Stomach (tissue), 9 donors: ENCODE measurements around the gene PHLDB1. TPM values are rescaled to one million over a fixed set of nuclear protein-coding genes. Genes with fewer than 3 reads are reported as not detected.

Experiments
- DNase-seq, 2 donors: peaks; one replicate each; pipeline versions ENCODE4 v3.0.0 to v3.0.0-alpha.2; 2013 to 2019
- H3K27ac ChIP-seq, 5 donors: fragments of 200-600 bp in 4 of 5; sonication (generic) in 4 of 5; one replicate each; pipeline ENCODE4 v1.5.1; 2013 to 2019; ENCODE audit warnings: mild to moderate bottlenecking in 1 of 5, moderate library complexity in 1 of 5
- H3K27me3 ChIP-seq, 3 donors: fragments of 200-600 bp; sonication (generic); one replicate each; pipeline ENCODE4 v1.5.1; 2017 to 2019; ENCODE audit warnings: mixed run types in 1 of 3
- H3K36me3 ChIP-seq, 4 donors: fragments of 200-600 bp; sonication (generic); 1 replicate in 3 of 4; 2 replicates in 1 of 4; pipeline ENCODE4 v1.5.1; 2016 to 2019
- H3K4me1 ChIP-seq, 4 donors: fragments of 200-600 bp; sonication (generic); one replicate each; pipeline ENCODE4 v1.5.1; 2016 to 2019
- H3K4me3 ChIP-seq, 4 donors: fragments of 200-600 bp; sonication (generic) in 3 of 4; one replicate each; pipeline ENCODE4 v1.5.1; 2016 to 2019; ENCODE audit warnings: mild to moderate bottlenecking in 1 of 4
- H3K9me3 ChIP-seq, 4 donors: fragments of 200-600 bp; sonication (generic); one replicate each; pipeline ENCODE4 v1.5.1; 2016 to 2019
- EP300 ChIP-seq: sonication (generic); formaldehyde crosslinking; IDR thresholded peaks from one replicate; pipeline ENCODE4 v1.6.1; 2017; ENCODE audit warnings: antibody characterized with exemption
- POLR2A ChIP-seq, 4 donors: fragments of 450-650 bp; IDR thresholded peaks; one replicate each; pipeline ENCODE4 v1.6.1; 2016; ENCODE audit warnings: antibody characterized with exemption in 4 of 4, control low read depth in 2 of 4, mild to moderate bottlenecking in 1 of 4, moderate library complexity in 1 of 4
- POLR2AphosphoS5 ChIP-seq, 3 donors: sonication (generic); formaldehyde crosslinking; IDR thresholded peaks; one replicate each; pipeline ENCODE4 v1.6.1; 2016; ENCODE audit warnings: antibody characterized with exemption in 3 of 3
- WGBS, 5 donors: extraction: QIAGEN DNeasy Blood & Tissue Kit in 3 of 5; methylation state at CpG; one replicate each; pipeline versions ENCODE4 v1.1.5 to v1.1.7; 2013 to 2018; 5-methylcytosine and 5-hydroxymethylcytosine counted together
- intact Hi-C: fragments of 100-400 bp; cut with DNase I; formaldehyde crosslinking; loops from one replicate; pipeline ENCODE4 v1.15.1; 2023; ENCODE audit warnings: low total_unique reads
- polyA plus RNA-seq, 3 donors: library from polyadenylated mRNA; stranded (reverse); fragments of 200-250 nt; gene quantifications; one replicate each; pipeline ENCODE4 v1.2.3, GENCODE V29; 2013
- total RNA-seq, 5 donors: library from RNA; depleted of rRNA; stranded (reverse); fragments of >200 nt; gene quantifications; one replicate each; pipeline versions ENCODE4 v1.1.0 to v1.2.3, GENCODE V29; 2014 to 2016
- TF ChIP-seq, protein P1 (sequence below), 7 experiments: fragments of 450-650 bp in 4 of 7; fragments of 200-600 bp in 3 of 7; sonication (generic) in 3 of 7; IDR thresholded peaks; one replicate each; pipeline ENCODE4 v1.5.1; 2016 to 2019; ENCODE audit warnings: antibody characterized with exemption in 7 of 7, control low read depth in 2 of 7, mild to moderate bottlenecking in 1 of 7
- donor health status: healthy with polysubstance abuse.
- donor health status: Bipolar disorder and iron deficiency.
- donor health status: healthy.

The PHLDB1 gene
- total and polyA plus RNA-seq, 8 donors = 28.4 to 291 (median 41.4) TPM

GRCh38 chr11:118618115-118618990 is 10.9 kb downstream of the PHLDB1 start:
- Histone ChIP-seq H3K4me1 (peaks cover 56 to 79% (median 58%) of the 10 kb centered on the region in 4 donors), H3K27me3 (peaks cover 0 to 5% (median 0%) of the 10 kb centered on the region in 3 donors), H3K9me3 (no peaks in the 10 kb centered on the region), H3K36me3 (peaks cover 19 to 49% (median 35%) of the 10 kb centered on the region in 4 donors), H3K4me3 (no peak overlapping the region), H3K27ac (peak overlapping the region; percentile 39 to 84 (median 80))
- peak; percentile 44 to 80 for DNase-seq
- WGBS, 5 donors = 59 to 63% (median 62%) methylated on average over 10 to 11 of the region's 11 CpGs
- TF ChIP-seq EP300 = no peak
- peak in 1 of 3 donors; percentile 42 for TF ChIP-seq POLR2AphosphoS5 (IDR thresholded peaks at IDR 0.05)
- intact Hi-C loops = no loop called here

DNA sequence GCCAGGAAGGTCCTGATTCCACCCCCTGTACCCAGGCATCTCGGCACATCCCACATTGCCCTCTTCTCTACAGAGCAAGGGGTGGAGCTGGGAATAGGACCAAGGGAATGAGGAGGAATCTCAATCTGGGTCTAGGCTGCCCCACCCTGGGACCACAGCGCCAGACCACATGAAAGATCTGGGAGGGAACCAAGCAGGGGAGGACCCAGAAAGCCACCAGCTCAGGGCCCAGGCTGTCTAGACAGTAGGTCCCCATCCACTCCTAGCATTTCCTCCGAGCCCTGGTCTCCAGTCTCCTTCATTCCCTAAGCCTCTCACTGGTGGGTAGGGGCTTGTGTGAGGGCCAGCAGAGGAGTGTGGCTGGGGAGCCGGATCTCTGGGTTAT is 11.6 kb downstream of the PHLDB1 start:
- TF ChIP-seq EP300 = no peak
- TF ChIP-seq, protein P1, sequence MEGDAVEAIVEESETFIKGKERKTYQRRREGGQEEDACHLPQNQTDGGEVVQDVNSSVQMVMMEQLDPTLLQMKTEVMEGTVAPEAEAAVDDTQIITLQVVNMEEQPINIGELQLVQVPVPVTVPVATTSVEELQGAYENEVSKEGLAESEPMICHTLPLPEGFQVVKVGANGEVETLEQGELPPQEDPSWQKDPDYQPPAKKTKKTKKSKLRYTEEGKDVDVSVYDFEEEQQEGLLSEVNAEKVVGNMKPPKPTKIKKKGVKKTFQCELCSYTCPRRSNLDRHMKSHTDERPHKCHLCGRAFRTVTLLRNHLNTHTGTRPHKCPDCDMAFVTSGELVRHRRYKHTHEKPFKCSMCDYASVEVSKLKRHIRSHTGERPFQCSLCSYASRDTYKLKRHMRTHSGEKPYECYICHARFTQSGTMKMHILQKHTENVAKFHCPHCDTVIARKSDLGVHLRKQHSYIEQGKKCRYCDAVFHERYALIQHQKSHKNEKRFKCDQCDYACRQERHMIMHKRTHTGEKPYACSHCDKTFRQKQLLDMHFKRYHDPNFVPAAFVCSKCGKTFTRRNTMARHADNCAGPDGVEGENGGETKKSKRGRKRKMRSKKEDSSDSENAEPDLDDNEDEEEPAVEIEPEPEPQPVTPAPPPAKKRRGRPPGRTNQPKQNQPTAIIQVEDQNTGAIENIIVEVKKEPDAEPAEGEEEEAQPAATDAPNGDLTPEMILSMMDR (IDR thresholded peaks at IDR 0.05) = no peak
- TF ChIP-seq POLR2AphosphoS5 (IDR thresholded peaks at IDR 0.05) = no peak
- no peak for TF ChIP-seq POLR2A (IDR thresholded peaks at IDR 0.05)
- no peak overlapping the region for H3K4me3 ChIP-seq
- H3K27me3 ChIP-seq = peaks cover 0 to 5% (median 0%) of the 10 kb centered on the region in 3 donors
- DNase-seq = peak in 1 of 2 donors; percentile 57
- WGBS, 5 donors = 42 to 66% (median 49%) methylated on average over 3 to 4 of the region's 4 CpGs
- H3K4me1 ChIP-seq = peaks cover 56 to 77% (median 59%) of the 10 kb centered on the region in 4 donors
- intact Hi-C loops = no loop called here
- H3K36me3 ChIP-seq = peaks cover 19 to 44% (median 32%) of the 10 kb centered on the region in 4 donors
- peak overlapping the region; percentile 52 to 84 (median 80) for H3K27ac ChIP-seq
- no peaks in the 10 kb centered on the region for H3K9me3 ChIP-seq

- TF ChIP-seq POLR2AphosphoS5 (IDR thresholded peaks at IDR 0.05) (no peak), POLR2A (IDR thresholded peaks at IDR 0.05) (no peak), EP300 (no peak)
- TF ChIP-seq, protein P1 (IDR thresholded peaks at IDR 0.05) = no peak
- intact Hi-C loops = no loop called here
- peaks cover 56 to 78% (median 59%) of the 10 kb centered on the region in 4 donors for H3K4me1 ChIP-seq
- no peak overlapping the region for H3K4me3 ChIP-seq
- WGBS, 5 donors = 49 to 77% (median 69%) methylated on average over 6 of the region's 6 CpGs
- H3K27me3 ChIP-seq = peaks cover 0 to 5% (median 0%) of the 10 kb centered on the region in 3 donors
- peak in 1 of 2 donors; percentile 54 for DNase-seq
- H3K27ac ChIP-seq = peak overlapping the region; percentile 52 to 84 (median 80)
- H3K9me3 ChIP-seq = no peaks in the 10 kb centered on the region
- H3K36me3 ChIP-seq = peaks cover 17 to 40% (median 27%) of the 10 kb centered on the region in 4 donors
These were observed 12.2 kb downstream of the PHLDB1 start for GRCh38 chr11:118619444-118620197.

- intact Hi-C loops = no loop called here
- DNase-seq = no peak
- no peaks in the 10 kb centered on the region for H3K9me3 ChIP-seq
- H3K27me3 ChIP-seq = peaks cover 0 to 5% (median 0%) of the 10 kb centered on the region in 3 donors
- H3K4me1 ChIP-seq = peaks cover 56 to 88% (median 63%) of the 10 kb centered on the region in 4 donors
- H3K36me3 ChIP-seq = peaks cover 20 to 40% (median 29%) of the 10 kb centered on the region in 4 donors
- 51 to 64% (median 52%) methylated on average over 7 of the region's 7 CpGs for WGBS, 5 donors
- TF ChIP-seq EP300 (no peak), POLR2AphosphoS5 (IDR thresholded peaks at IDR 0.05) (no peak), POLR2A (IDR thresholded peaks at IDR 0.05) (no peak)
- TF ChIP-seq, protein P1 (IDR thresholded peaks at IDR 0.05) = no peak
- peak overlapping the region; percentile 54 to 59 (median 56) for H3K4me3 ChIP-seq
- peak overlapping the region; percentile 37 to 84 (median 80) for H3K27ac ChIP-seq
These were observed 13.2 kb downstream of the PHLDB1 start for GRCh38 chr11:118620529-118621070.
